Measurements from ENCODE around the gene FERMT2. TPM values are rescaled to one million over a fixed set of nuclear protein-coding genes. Genes with fewer than 3 reads are reported as not detected.

The FERMT2 gene
- total RNA-seq, 6 experiments from 2014 or later = 109 to 152 (median 127) TPM

DNA sequence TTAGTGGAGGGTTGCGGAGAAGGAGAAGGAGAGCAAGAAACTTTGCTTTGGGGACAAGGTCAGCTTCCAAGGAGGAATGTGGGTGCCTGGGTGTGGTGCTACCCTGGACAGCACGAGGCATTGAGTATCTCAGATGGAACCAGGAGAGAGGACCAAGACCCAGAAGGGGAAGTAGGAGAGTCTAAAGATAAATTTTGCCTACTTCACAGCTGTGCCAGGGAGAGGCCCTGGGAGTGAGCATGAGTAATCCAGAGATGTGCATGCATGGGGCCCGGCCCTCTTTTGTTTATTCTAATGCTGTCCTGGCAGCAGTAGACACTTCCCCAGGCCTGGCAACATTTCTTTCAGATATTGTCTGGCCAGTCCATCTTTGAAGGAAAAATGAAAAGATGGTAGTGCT, 110.0 kb downstream of the FERMT2 start:
- Mint-ChIP-seq H3K4me1 (ENCODE audit: low read depth) (peaks cover 42% of the 10 kb centered on the region), H3K27me3 (ENCODE audit: insufficient read depth) (no peaks in the 10 kb centered on the region)

DNA sequence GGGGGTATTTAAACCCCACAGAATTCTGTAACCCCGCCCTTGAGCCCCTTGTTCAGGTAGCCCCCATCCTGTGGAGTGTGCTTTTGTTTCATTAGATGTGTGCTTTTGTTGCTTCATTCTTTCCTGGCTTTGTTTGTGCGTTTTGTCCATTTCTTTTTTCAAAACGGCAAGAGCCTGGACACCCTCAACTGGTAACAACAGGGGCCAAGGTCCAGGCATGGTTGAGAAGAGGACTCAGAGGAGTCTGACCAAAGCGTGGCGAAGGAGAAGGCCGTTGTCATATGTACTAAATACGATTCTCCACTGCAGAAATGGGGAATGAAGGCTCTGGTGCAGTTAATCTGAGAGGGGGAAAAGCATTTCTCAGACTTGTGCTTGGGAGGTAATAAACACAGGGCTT, 113.4 kb downstream of the FERMT2 start:
- Mint-ChIP-seq H3K4me3 (no peak overlapping the region), H3K27ac (no peak overlapping the region), H3K27me3 (ENCODE audit: insufficient read depth) (no peaks in the 10 kb centered on the region), H3K36me3 (ENCODE audit: low read depth) (0 out of 2 replicates have a peak, but pooled peaks cover 4% of the 10 kb centered on the region), H3K9me3 (no peaks in the 10 kb centered on the region), H3K4me1 (ENCODE audit: low read depth) (peaks cover 50% of the 10 kb centered on the region)
- DNase-seq = no peak
- TF ChIP-seq, protein P1, sequence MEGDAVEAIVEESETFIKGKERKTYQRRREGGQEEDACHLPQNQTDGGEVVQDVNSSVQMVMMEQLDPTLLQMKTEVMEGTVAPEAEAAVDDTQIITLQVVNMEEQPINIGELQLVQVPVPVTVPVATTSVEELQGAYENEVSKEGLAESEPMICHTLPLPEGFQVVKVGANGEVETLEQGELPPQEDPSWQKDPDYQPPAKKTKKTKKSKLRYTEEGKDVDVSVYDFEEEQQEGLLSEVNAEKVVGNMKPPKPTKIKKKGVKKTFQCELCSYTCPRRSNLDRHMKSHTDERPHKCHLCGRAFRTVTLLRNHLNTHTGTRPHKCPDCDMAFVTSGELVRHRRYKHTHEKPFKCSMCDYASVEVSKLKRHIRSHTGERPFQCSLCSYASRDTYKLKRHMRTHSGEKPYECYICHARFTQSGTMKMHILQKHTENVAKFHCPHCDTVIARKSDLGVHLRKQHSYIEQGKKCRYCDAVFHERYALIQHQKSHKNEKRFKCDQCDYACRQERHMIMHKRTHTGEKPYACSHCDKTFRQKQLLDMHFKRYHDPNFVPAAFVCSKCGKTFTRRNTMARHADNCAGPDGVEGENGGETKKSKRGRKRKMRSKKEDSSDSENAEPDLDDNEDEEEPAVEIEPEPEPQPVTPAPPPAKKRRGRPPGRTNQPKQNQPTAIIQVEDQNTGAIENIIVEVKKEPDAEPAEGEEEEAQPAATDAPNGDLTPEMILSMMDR (IDR thresholded peaks at IDR 0.05) = no peak

More for the DNA sequence above, 110.0 kb downstream of the FERMT2 start:
- Mint-ChIP-seq H3K4me3 (peak overlapping the region; percentile 47; the same call in 1 of the 2 replicates), H3K27ac (peak overlapping the region; percentile 86), H3K9me3 (no peaks in the 10 kb centered on the region), H3K36me3 (ENCODE audit: low read depth) (no peaks in the 10 kb centered on the region)
- TF ChIP-seq, protein P1 (IDR thresholded peaks at IDR 0.05) = no peak
- peak; percentile 70 for DNase-seq

DNA sequence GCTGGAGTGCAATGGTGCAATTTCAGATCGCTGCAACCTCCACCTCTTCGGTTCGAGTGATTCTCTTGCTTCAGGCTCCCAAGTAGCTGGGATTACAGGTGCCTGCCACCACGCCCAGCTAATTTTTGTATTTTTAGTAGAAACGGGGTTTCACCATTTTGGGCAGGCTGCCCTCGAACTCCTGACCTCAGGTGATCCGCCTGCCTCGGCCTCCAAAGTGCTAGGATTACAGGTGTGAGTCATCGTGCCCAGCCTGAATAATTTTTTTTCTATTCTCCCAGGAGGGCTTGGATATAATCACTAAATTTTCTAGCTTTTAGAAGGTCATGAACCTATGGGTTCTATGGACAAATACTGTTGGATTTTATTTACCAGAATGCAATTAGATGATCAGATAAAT, 114.8 kb downstream of the FERMT2 start:
- Mint-ChIP-seq H3K9me3 (no peaks in the 10 kb centered on the region), H3K4me1 (ENCODE audit: low read depth) (peaks cover 54% of the 10 kb centered on the region), H3K27me3 (ENCODE audit: insufficient read depth) (no peaks in the 10 kb centered on the region), H3K4me3 (no peak overlapping the region), H3K27ac (peak overlapping the region; percentile 95; the same call in 1 of the 2 replicates), H3K36me3 (ENCODE audit: low read depth) (0 out of 2 replicates have a peak, but pooled peaks cover 4% of the 10 kb centered on the region)
- no peak for DNase-seq
- TF ChIP-seq, protein P1 (IDR thresholded peaks at IDR 0.05) = no peak

DNA sequence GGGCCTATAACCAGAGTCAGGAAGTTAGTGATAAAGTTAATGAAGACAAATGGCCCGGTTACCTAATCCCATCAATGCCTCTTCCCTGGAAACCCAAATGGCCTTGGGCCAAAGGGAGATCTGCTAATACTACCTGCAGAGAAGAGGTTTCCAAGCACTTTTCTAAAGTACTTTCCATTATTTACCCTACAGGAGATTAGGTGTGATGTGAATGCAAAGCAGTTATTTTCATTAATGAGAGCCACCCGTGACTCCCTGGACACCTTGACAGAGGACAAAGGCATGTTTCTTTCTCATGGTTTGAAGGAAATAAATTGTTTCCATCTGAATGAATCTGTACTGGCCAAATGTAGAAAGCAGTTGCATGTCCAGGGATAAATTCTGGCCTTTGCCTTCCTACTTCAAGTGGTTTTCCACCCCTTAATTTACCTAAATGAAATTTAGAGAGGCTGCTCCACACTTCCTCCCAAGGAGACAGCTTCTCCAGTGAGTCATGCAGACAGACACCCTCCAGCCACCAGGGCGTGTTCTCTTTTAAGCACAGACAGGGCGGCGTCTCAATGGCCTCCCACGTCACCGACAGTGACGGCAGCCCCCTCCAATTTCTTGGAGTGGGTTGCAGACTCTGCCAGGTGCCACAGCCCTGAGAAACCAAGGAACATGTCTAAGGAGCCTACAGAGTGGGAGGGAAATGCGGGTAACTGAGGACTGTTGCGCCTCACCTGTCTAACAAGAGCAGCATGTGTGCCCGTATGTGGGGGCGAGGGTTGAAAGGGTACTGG, 115.5 kb downstream of the FERMT2 start:
- Mint-ChIP-seq H3K4me3 (peak overlapping the region; percentile 76), H3K4me1 (ENCODE audit: low read depth) (peaks cover 53% of the 10 kb centered on the region), H3K9me3 (no peaks in the 10 kb centered on the region), H3K27me3 (ENCODE audit: insufficient read depth) (no peaks in the 10 kb centered on the region; the same call in 1 of the 2 replicates), H3K27ac (peak overlapping the region; percentile 95), H3K36me3 (ENCODE audit: low read depth) (0 out of 2 replicates have a peak, but pooled peaks cover 4% of the 10 kb centered on the region)
- TF ChIP-seq, protein P1 (IDR thresholded peaks at IDR 0.05) = no peak; the same call in 1 of the 2 replicates
- DNase-seq = peak; percentile 72

DNA sequence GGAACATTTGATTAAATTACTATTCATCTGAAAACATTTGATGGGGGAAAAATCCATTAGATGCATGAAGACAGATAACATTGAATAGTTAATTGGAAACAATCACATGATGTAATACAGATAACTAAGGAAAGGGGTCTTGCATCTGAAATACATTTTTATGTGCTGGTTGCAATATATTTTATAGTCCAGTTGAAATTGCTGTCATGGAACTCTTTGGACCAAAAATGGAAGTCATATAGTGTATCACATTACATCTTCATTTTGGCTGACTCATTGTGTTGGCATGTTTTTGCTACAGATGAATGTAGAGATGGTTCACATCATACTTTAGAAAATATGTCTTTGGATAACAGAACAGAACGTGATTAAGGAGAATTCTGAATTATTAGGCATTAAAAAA, 116.4 kb downstream of the FERMT2 start:
- Mint-ChIP-seq H3K36me3 (ENCODE audit: low read depth) (0 out of 2 replicates have a peak, but pooled peaks cover 4% of the 10 kb centered on the region), H3K4me3 (peak overlapping the region; percentile 76), H3K4me1 (ENCODE audit: low read depth) (peaks cover 58% of the 10 kb centered on the region), H3K9me3 (no peaks in the 10 kb centered on the region), H3K27ac (peak overlapping the region; percentile 95), H3K27me3 (ENCODE audit: insufficient read depth) (no peaks in the 10 kb centered on the region; the same call in 1 of the 2 replicates)
- TF ChIP-seq, protein P1 (IDR thresholded peaks at IDR 0.05) = no peak
- peak; percentile 82 for DNase-seq
